Loucy (cell line): Measurements from ENCODE around the gene PTPN3.

Experiments
- EZH2phosphoT487 ChIP-seq: fragments of 200-600 bp; IDR thresholded peaks from 2 replicates; pipeline ENCODE4 v1.6.1; 2018; ENCODE audit warnings: antibody characterized with exemption, mild to moderate bottlenecking, moderate library complexity, borderline replicate concordance
- TF ChIP-seq, protein P1 (sequence below): fragments of 200-600 bp; sonication (generic); conservative IDR thresholded peaks from 2 replicates; pipeline ENCODE4 v1.5.1; 2014; ENCODE audit warnings: mild to moderate bottlenecking, antibody characterized with exemption, low read length

DNA sequence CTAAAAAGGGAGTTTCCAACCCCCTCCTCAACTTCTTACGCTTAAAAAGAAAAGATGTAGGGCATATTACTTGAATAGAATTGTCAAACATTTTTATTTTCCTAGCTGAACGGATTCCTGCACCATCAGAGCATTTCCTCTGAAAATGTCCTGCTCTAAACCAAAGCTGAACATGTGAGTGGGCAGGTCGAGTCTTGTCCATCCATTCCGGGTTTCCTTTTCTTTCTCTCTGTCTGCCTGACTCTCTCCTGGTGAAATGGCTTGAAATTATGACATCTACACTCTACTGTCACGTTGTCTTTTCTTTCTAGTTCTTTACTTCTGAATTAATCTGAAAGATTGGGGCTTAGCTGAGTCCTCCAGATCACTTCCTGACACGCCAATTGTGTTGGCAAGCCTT is 39.2 kb upstream of the PTPN3 start:
- TF ChIP-seq, protein P1, sequence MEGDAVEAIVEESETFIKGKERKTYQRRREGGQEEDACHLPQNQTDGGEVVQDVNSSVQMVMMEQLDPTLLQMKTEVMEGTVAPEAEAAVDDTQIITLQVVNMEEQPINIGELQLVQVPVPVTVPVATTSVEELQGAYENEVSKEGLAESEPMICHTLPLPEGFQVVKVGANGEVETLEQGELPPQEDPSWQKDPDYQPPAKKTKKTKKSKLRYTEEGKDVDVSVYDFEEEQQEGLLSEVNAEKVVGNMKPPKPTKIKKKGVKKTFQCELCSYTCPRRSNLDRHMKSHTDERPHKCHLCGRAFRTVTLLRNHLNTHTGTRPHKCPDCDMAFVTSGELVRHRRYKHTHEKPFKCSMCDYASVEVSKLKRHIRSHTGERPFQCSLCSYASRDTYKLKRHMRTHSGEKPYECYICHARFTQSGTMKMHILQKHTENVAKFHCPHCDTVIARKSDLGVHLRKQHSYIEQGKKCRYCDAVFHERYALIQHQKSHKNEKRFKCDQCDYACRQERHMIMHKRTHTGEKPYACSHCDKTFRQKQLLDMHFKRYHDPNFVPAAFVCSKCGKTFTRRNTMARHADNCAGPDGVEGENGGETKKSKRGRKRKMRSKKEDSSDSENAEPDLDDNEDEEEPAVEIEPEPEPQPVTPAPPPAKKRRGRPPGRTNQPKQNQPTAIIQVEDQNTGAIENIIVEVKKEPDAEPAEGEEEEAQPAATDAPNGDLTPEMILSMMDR: no peak
- no peak for TF ChIP-seq EZH2phosphoT487
